Activated naive CD4-positive, alpha-beta T cell treated with anti-CD3 and anti-CD28 coated beads, Interleukin-2, amount 10 ng/mL, durations not matched to agents 7 days and 5 days (primary cell): Measurements from ENCODE around the gene HOXC11.

Experiments used
- CTCF ChIA-PET: fragments of 350-600 bp; sonication (Branson Sonifier 250); formaldehyde crosslinking; loops from one replicate; lab custom pipeline; 2021; ENCODE audit warnings: antibody characterized with exemption; lab: Charles Lee
- DNase-seq: peaks from one replicate; pipeline ENCODE4 v3.0.0-alpha.2; 2020
- H3K27ac Mint-ChIP-seq: one replicate; pipeline ENCODE4 v1.8.0; 2021; ENCODE audit warnings: mild to moderate bottlenecking, moderate library complexity, mixed read lengths
- H3K27me3 Mint-ChIP-seq: one replicate; pipeline ENCODE4 v1.8.0; 2021; ENCODE audit warnings: mild to moderate bottlenecking, mixed read lengths
- H3K36me3 Mint-ChIP-seq: one replicate; pipeline ENCODE4 v1.8.0; 2021; ENCODE audit warnings: mixed read lengths
- H3K4me1 Mint-ChIP-seq: one replicate; pipeline ENCODE4 v1.8.0; 2021; ENCODE audit warnings: mixed read lengths
- H3K4me3 Mint-ChIP-seq: one replicate; pipeline ENCODE4 v1.8.0; 2021; ENCODE audit warnings: mild to moderate bottlenecking, moderate library complexity, mixed read lengths
- H3K9me3 Mint-ChIP-seq: one replicate; pipeline ENCODE4 v1.8.0; 2021; ENCODE audit warnings: mixed read lengths

The HOXC11 gene

DNA sequence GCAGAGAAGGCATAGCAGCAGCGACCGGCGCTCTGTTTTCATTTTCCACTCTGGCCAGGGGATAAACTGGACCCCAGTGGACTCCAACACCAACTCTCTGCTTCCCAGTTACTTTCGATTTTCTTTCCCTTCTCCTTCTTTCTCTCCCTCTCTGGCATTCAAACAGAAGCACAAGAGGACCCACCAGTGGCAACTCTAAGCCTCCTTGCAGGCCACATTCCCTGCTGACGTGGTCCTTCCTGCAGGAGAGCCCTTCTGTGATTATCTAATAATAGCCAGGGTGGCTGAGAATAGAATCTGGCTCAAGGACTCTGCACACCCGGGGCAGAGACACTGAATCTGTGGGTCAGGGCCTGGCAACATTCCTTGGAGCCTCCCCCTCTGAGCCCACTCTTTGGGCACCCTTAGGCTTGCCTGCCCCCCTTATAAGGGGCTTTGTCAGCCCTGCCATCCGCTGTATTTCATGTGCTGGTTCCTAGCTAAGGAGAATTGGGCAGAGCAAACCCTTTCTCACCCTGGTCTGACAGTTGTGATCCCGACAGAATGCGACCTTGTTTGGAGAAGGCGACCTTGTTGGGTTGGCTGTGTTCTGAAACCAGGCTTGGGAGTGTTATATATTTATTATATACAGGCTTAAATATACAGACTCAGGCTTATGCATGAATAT is 47.1 kb downstream of the HOXC11 start:
- Mint-ChIP-seq H3K36me3 (no peaks in the 10 kb centered on the region), H3K9me3 (no peaks in the 10 kb centered on the region), H3K4me1 (peaks cover 19% of the 10 kb centered on the region), H3K27me3 (peaks cover 100% of the 10 kb centered on the region), H3K27ac (no peak overlapping the region), H3K4me3 (no peak overlapping the region)
- DNase-seq = no peak
- CTCF ChIA-PET = interaction anchor here (2.6 kb wide), 1 partner anchor 13 kb away, joined by 11 read pairs; the partner anchor contains the start of gene HOXC5

DNA sequence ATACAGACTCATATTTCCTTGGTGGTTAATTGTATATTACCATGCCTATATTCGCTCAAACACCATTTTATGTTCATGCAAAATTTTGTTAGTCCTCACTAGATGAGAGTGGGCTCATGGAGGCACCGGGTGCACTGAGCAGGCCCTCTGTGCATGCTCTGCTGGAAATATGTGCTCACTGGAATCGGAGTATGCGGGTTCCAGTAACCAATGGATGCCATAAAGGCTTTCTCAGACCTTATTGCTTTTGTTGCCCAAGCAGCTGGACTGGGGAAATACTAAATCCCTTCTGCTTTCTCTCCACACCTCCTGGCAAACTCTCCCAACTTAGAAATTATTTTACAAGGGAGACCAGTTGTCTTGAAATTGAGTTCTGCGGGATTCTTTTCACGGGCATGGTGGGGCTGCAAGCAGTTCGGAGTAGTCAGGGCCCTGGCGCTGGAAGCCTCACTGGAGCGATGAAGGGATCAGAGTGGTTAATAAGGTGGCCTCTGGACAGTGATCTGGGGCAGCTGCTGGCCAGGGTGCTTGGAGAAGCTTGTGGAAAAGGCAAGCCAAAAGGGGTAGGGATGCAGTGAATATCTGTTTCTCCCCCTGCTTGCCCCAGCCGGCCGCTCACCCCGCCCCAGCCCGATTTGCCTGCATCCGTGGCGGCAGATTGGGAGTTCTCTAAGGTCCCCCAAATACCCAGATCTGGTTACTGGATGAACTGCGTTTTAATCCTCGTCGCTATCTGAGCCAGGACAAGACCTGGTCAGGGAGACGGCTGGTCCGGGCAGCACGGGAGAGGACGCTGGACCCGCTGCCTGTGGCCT is 47.9 kb downstream of the HOXC11 start:
- H3K36me3 Mint-ChIP-seq = no peaks in the 10 kb centered on the region
- DNase-seq = no peak
- H3K27ac Mint-ChIP-seq = no peak overlapping the region
- CTCF ChIA-PET = interaction anchor here (2.6 kb wide), 1 partner anchor 12 kb away, joined by 11 read pairs; the partner anchor contains the start of gene HOXC5
- peaks cover 100% of the 10 kb centered on the region for H3K27me3 Mint-ChIP-seq
- no peaks in the 10 kb centered on the region for H3K9me3 Mint-ChIP-seq
- peaks cover 21% of the 10 kb centered on the region for H3K4me1 Mint-ChIP-seq
- no peak overlapping the region for H3K4me3 Mint-ChIP-seq

DNA sequence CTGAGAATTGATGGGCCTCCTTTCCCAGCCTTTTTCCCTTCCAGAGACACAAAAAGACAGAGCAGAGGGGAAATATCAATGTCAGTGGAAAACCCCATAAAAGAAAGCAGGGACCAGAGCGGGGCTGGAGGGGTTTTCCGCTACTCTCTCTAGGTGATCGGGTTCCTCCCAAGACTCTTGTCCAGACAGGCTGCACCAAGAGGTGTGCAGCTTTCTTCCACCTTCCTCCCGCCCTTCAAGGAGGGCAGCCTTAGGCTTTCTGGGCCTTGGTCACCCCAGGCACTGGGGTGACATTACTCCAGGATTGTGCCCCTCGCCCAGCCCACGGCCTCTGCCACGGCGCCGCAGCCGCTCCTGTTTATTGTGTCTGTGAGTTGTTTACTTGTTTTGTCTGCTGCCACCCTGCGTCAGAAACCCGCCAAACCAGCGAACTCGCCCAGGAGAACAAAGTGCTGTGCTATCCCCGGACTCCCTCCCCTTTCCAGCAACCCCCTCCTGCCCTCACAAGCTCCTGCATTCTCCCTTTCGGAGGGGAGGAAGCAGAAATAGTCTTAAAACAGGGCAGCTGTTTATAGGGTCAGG is 48.6 kb downstream of the HOXC11 start:
- no peak overlapping the region for H3K4me3 Mint-ChIP-seq
- no peak for DNase-seq

DNA sequence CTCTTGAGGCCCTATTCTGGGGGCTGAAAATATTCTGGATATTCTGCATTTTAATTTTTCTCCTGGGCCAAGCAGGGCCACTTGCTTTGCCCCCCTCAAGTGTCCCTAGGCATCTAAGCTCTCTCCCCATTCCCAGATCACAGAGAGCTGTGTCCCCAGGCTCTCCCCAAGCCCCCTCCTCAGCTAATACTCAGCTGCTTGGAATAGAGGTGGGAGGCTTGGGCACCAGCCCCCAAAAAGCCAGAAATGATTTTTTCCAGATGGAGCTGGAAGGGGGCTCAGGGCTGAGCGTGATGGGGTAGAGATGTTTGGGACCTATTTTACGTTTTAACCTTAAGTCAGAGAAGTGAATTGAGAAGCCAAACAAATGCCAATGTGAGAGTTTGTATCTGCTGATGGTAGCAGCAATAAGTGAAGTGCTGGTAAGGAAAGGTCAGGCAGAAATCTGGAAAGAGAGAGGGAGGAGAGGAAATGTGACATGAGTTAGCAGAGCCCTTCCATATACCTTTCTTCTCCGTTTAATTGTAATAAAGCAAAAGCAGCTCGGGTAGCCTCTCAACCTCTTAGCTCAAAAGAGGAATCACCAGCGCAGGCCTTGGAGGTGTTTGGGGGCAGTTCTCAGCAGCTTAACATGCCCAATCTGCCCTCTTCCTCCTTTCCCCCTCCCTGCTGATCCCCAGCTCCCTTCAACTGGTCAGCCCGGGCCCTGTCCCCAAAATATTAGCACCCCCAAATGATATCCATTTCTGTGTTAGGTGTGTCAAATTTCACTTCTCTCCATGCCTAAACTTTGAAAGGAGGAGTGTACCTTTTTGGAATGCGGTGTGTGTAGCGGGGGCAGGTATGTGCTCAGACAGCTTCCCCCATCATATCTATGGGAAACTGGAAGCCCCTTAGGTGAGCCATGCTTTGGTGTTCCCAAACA is 50.3 kb downstream of the HOXC11 start:
- Mint-ChIP-seq H3K4me1 (peaks cover 17% of the 10 kb centered on the region), H3K27ac (no peak overlapping the region), H3K9me3 (no peaks in the 10 kb centered on the region), H3K36me3 (no peaks in the 10 kb centered on the region), H3K27me3 (peaks cover 99% of the 10 kb centered on the region), H3K4me3 (no peak overlapping the region)
- CTCF ChIA-PET = interaction anchor here (1.1 to 2.7 kb wide), 6 partner anchors 9 to 191 kb away, joined by 3 to 11 read pairs (median 4); no protein-coding TSS in a partner anchor
- no peak for DNase-seq

More for the DNA sequence above, 48.6 kb downstream of the HOXC11 start:
- H3K36me3 Mint-ChIP-seq = no peaks in the 10 kb centered on the region
- peaks cover 25% of the 10 kb centered on the region for H3K4me1 Mint-ChIP-seq
- CTCF ChIA-PET = interaction anchor here (0.7 to 2.7 kb wide), 4 partner anchors 11 to 186 kb away, joined by 3 to 11 read pairs (median 8); partner anchors contain the start of genes HOXC5 and HOXC8
- H3K27ac Mint-ChIP-seq = no peak overlapping the region
- H3K9me3 Mint-ChIP-seq = no peaks in the 10 kb centered on the region
- H3K27me3 Mint-ChIP-seq = peaks cover 99% of the 10 kb centered on the region

DNA sequence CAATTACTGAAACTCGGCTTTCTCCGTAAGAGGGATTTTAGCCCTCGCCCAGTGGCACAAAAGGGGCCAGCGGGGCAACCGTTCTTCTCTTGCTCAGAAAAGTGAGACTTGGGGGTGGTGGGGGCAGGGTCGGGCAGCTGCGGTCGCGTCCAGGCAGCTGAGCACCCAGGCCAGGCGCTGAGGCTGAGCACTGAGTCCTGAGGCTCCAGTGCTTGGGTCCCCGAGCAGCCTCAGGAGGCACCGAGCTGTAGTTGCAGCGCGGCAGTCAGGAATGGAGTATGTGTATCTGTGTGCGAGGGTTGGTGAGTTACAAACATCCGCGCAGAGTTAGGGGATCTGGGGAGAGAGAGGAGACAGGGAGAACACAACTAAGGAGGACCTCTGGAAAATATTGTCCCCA is 51.2 kb downstream of the HOXC11 start:
- no peak overlapping the region for H3K4me3 Mint-ChIP-seq
- H3K27me3 Mint-ChIP-seq = peaks cover 99% of the 10 kb centered on the region
- H3K4me1 Mint-ChIP-seq = peaks cover 17% of the 10 kb centered on the region
- H3K36me3 Mint-ChIP-seq = no peaks in the 10 kb centered on the region
- CTCF ChIA-PET = interaction anchor here (1.1 to 2.7 kb wide), 6 partner anchors 8 to 190 kb away, joined by 3 to 11 read pairs (median 4); no protein-coding TSS in a partner anchor
- H3K27ac Mint-ChIP-seq = no peak overlapping the region
- no peaks in the 10 kb centered on the region for H3K9me3 Mint-ChIP-seq
- DNase-seq = no peak

DNA sequence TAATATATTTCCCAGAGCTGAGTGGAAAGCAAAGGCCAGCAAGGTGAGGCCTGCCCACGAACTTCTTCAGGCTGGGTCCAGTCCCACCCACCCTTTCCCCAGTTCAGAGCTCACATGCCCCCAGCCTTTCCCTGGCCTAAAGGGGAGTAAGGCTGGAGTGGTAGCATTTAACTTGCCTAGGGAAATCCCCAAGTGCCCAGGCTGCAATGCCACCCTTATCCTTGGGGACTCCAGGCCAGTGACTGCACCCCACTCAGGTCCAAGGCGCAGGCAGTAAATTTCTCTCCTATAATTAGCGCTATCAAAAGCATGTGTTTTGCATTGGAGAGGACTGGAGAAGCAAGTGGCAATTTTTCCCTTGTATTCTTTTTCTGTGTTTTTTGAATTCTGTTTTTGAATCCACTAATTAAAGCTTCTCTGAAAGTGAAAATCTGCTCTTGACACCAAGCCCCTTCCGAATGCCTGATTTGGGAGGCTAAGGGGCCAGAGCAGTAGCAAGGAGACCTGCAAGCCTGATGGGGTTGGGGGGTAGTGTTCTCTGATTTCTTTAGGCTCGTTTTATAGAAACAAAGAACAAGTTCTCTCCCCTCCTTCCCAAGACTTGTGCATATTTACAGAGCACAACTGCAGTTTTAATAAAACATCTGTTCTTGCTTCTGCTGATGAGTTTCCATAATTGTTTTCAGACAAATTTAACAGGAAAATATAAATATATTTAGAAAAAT is 51.8 kb downstream of the HOXC11 start:
- Mint-ChIP-seq H3K9me3 (no peaks in the 10 kb centered on the region), H3K27ac (no peak overlapping the region), H3K4me1 (peaks cover 14% of the 10 kb centered on the region), H3K4me3 (no peak overlapping the region), H3K27me3 (peaks cover 99% of the 10 kb centered on the region), H3K36me3 (no peaks in the 10 kb centered on the region)
- CTCF ChIA-PET = interaction anchor here (1.2 to 2.7 kb wide), 3 partner anchors 19 to 183 kb away, joined by 4 to 11 read pairs (median 4); no protein-coding TSS in a partner anchor
- no peak for DNase-seq

DNA sequence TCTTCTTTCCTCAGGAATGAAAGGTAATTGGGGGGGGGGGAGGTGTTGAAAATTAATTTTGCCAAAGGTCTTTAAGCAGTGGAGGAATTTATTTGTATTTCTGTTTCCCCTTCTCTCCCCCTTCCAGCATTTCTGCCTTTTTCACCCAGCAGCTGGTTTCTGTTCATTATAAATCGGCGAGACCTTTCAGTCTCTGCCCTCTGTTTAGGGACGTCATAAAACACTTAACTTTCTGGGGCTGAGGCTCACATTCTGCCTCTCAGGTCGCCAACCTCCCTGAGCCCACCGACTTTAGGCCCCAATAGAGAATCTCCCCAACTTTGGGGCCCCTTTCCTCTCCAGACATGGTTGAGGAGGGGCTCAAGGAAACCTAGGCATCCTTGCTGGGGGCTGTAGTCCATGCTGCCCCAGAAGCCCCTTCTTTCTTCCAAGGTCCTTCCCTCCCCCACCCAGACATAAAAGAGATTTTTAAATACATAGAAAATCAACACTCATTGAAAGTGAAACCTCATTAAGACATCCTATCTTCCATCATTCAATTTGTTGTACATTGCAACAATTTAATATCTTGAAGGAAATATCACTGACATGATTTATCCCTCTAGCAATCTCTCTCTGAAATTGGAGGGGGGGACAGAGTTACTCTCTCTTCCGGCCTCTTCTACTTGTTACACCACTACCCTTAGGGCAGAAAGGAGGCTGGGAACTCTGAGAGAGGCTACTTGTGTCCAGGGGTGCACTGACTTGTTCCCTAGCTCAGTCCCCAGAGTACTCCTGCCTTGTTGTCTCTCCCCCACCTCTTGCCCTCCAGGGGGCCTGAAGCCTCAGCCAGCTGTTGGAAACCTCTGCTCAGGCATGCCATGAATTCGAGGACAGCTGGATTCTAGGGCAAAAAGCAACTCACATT is 52.8 kb downstream of the HOXC11 start:
- Mint-ChIP-seq H3K9me3 (no peaks in the 10 kb centered on the region), H3K4me1 (peaks cover 14% of the 10 kb centered on the region), H3K36me3 (no peaks in the 10 kb centered on the region), H3K27ac (no peak overlapping the region), H3K4me3 (no peak overlapping the region), H3K27me3 (peaks cover 99% of the 10 kb centered on the region)
- no peak for DNase-seq
- CTCF ChIA-PET = interaction anchor here (1.6 to 1.9 kb wide), 2 partner anchors 19 to 189 kb away, joined by 4 to 5 read pairs; no protein-coding TSS in a partner anchor

DNA sequence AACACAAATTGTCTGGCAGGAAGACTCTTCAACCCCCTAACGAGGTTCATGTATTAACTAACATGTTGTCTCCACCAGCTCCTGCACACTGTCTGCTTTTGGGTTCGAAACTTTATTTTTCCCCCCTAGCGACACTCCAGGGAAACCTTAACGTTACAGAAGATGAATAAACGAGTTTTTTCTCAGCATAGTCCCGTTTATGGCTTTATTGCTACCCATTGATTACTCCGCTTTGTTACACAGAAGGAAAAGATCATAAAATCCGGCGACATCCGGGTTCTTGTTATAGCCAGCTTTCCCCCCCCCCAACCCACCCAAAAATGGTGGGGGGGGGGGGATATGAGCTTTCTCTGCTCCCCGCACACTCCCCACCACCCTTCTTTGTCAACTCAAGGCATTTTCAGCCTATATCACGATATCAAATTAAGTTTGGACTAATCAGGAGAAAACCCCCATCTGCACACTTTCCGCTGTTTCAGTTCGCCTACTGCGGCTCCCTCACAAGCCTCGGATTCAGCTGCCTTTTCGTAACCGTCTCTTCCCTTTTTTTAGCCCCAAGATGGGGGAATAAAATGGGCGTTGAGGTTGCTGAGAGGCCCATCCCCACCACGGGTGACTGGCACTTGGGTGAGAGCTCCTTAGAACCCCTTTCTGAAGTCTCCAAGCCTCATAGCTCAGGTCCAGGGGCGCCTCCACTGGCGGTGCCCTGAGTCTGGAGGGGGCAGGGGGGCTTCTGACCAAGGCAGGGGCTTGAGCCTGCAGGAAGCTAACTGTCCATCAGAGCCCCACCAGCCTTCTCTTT is 53.9 kb downstream of the HOXC11 start:
- Mint-ChIP-seq H3K9me3 (no peaks in the 10 kb centered on the region), H3K4me1 (peaks cover 14% of the 10 kb centered on the region), H3K4me3 (no peak overlapping the region), H3K27ac (no peak overlapping the region), H3K27me3 (peaks cover 99% of the 10 kb centered on the region), H3K36me3 (no peaks in the 10 kb centered on the region)
- DNase-seq = no peak
- CTCF ChIA-PET = interaction anchor here (0.8 to 1.9 kb wide), 4 partner anchors 20 to 188 kb away, joined by 3 to 5 read pairs (median 4); no protein-coding TSS in a partner anchor
